DOHH2 (cell line): Measurements from ENCODE around the gene ANP32A.

ENCODE experiments used
- H3F3A ChIP-seq: fragments of 200-600 bp; sonication (generic), shearing (Covaris generic); 2 replicates; pipeline ENCODE4 v1.6.0; 2016; ENCODE audit warnings: antibody characterized with exemption, mild to moderate bottlenecking; ENCODE audit not compliant: control insufficient read depth, insufficient read depth
- H3K27ac ChIP-seq: fragments of 200-600 bp; sonication (generic); 2 replicates; pipeline ENCODE4 v1.5.1; 2014; ENCODE audit warnings: low read depth, mild to moderate bottlenecking, low read length, moderate library complexity
- H3K27me3 ChIP-seq: fragments of 200-600 bp; sonication (generic); 2 replicates; pipeline ENCODE4 v1.6.1; 2014; ENCODE audit warnings: mild to moderate bottlenecking, low read length, mixed read lengths; ENCODE audit not compliant: control insufficient read depth
- H3K36me3 ChIP-seq: fragments of 200-600 bp; sonication (generic); 2 replicates; pipeline ENCODE4 v1.6.1; 2014; ENCODE audit warnings: mild to moderate bottlenecking, low read length, moderate library complexity, mixed read lengths; ENCODE audit not compliant: control insufficient read depth
- H3K4me1 ChIP-seq: fragments of 200-600 bp; sonication (generic); 2 replicates; pipeline ENCODE4 v1.6.1; 2014; ENCODE audit warnings: mild to moderate bottlenecking, low read length, mixed read lengths; ENCODE audit not compliant: control insufficient read depth
- H3K4me2 ChIP-seq: fragments of 200-600 bp; sonication (generic); 2 replicates; pipeline ENCODE4 v1.6.0; 2014; ENCODE audit warnings: mild to moderate bottlenecking, low read length, moderate library complexity
- H3K4me3 ChIP-seq: fragments of 200-600 bp; sonication (generic); 2 replicates; pipeline ENCODE4 v1.5.1; 2014; ENCODE audit warnings: mild to moderate bottlenecking, low read length, mixed read lengths
- H3K79me2 ChIP-seq: fragments of 200-600 bp; sonication (generic); 2 replicates; pipeline ENCODE4 v1.6.1; 2014; ENCODE audit warnings: mild to moderate bottlenecking, low read length, mixed read lengths; ENCODE audit not compliant: control insufficient read depth
- H3K9me2 ChIP-seq: fragments of 200-600 bp; sonication (generic); replicated peaks from 2 replicates; pipeline ENCODE4 v1.6.1; 2014; ENCODE audit warnings: mild to moderate bottlenecking, low read length, mixed read lengths; ENCODE audit not compliant: control insufficient read depth
- H3K9me3 ChIP-seq: fragments of 200-600 bp; sonication (generic); 2 replicates; pipeline ENCODE4 v1.6.1; 2014; ENCODE audit warnings: antibody characterized with exemption, low read length, mixed read lengths; ENCODE audit not compliant: control insufficient read depth, insufficient read depth
- H4K20me1 ChIP-seq: fragments of 200-600 bp; sonication (generic); 2 replicates; pipeline ENCODE4 v1.6.0; 2014; ENCODE audit warnings: low read depth, mild to moderate bottlenecking, antibody characterized with exemption, low read length, moderate library complexity; ENCODE audit not compliant: control insufficient read depth, insufficient read depth
- CTCF ChIP-seq: fragments of 200-600 bp; sonication (generic); IDR thresholded peaks from one replicate; pipeline ENCODE4 v1.5.1; 2014; ENCODE audit warnings: antibody characterized with exemption, mild to moderate bottlenecking, low read depth, low read length; ENCODE audit not compliant: poor library complexity, severe bottlenecking
- EZH2phosphoT487 ChIP-seq: fragments of 200-600 bp; sonication (generic); IDR thresholded peaks from 2 replicates; pipeline ENCODE4 v1.6.1; 2017; ENCODE audit warnings: borderline replicate concordance, mild to moderate bottlenecking, antibody characterized with exemption, low read length, moderate library complexity, mixed read lengths

Gene ANP32A

GRCh38 chr15:68732451-68732850 lies 88.2 kb downstream of the ANP32A start:
- Histone ChIP-seq H3K27ac (no peak overlapping the region), H3F3A (no peaks in the 10 kb centered on the region), H3K79me2 (no peaks in the 10 kb centered on the region), H3K4me2 (no peak overlapping the region), H3K9me3 (no peaks in the 10 kb centered on the region), H3K36me3 (no peaks in the 10 kb centered on the region), H3K9me2 (no peaks in the 10 kb centered on the region), H4K20me1 (no peaks in the 10 kb centered on the region), H3K27me3 (peaks cover 39% of the 10 kb centered on the region), H3K4me1 (no peaks in the 10 kb centered on the region), H3K4me3 (no peak overlapping the region)
- TF ChIP-seq CTCF = no peak
- no peak for TF ChIP-seq EZH2phosphoT487

- peaks cover 39% of the 10 kb centered on the region for H3K27me3 ChIP-seq
- no peak for TF ChIP-seq EZH2phosphoT487
- TF ChIP-seq CTCF = no peak
- no peaks in the 10 kb centered on the region for H3K4me1 ChIP-seq
- H3F3A ChIP-seq = no peaks in the 10 kb centered on the region
- H3K9me2 ChIP-seq = no peaks in the 10 kb centered on the region
- no peaks in the 10 kb centered on the region for H3K79me2 ChIP-seq
- no peaks in the 10 kb centered on the region for H3K9me3 ChIP-seq
- no peak overlapping the region for H3K4me3 ChIP-seq
- H3K27ac ChIP-seq = no peak overlapping the region
- no peaks in the 10 kb centered on the region for H3K36me3 ChIP-seq
- no peaks in the 10 kb centered on the region for H4K20me1 ChIP-seq
- H3K4me2 ChIP-seq = no peak overlapping the region
Observed at GRCh38 chr15:68730976-68731897, 89.5 kb downstream of the ANP32A start.

GRCh38 chr15:68730471-68730919 lies 90.2 kb downstream of the ANP32A start:
- Histone ChIP-seq H3K27ac (no peak overlapping the region), H3F3A (no peaks in the 10 kb centered on the region), H3K36me3 (no peaks in the 10 kb centered on the region), H3K4me2 (no peak overlapping the region), H3K27me3 (peaks cover 43% of the 10 kb centered on the region), H3K9me2 (no peaks in the 10 kb centered on the region), H4K20me1 (no peaks in the 10 kb centered on the region), H3K79me2 (no peaks in the 10 kb centered on the region), H3K4me3 (no peak overlapping the region), H3K9me3 (no peaks in the 10 kb centered on the region), H3K4me1 (no peaks in the 10 kb centered on the region)
- peak; percentile 57 for TF ChIP-seq CTCF
- no peak for TF ChIP-seq EZH2phosphoT487
